HCT116 (cell line): Measurements from ENCODE around the gene COL5A1. TPM values are rescaled to one million over a fixed set of nuclear protein-coding genes. Genes with fewer than 3 reads are reported as not detected.

Source experiments
- ATAC-seq: fragments of 200-7000 bp; cut with Tn5 transposase; 2 replicates; pipeline ENCODE4 v1.9.1; 2020; ENCODE audit warnings: mild to moderate bottlenecking, moderate library complexity
- BruUV-seq: library from RNA; stranded (reverse); fragments of 400-500 nt; replicated peaks from 2 replicates; lab custom pipeline; 2021; lab: Mats Ljungman, UMichigan
- CTCF ChIA-PET: fragments of 300-600 bp; sonication (Branson Sonifier 250); formaldehyde crosslinking; loops from one replicate; lab custom pipeline; 2021; ENCODE audit warnings: antibody characterized with exemption; lab: Charles Lee
- POLR2A ChIA-PET: fragments of 300-600, 350-600 bp; sonication (Branson Sonifier 250); formaldehyde crosslinking; loops from one replicate; lab custom pipeline; 2021; ENCODE audit warnings: antibody characterized with exemption; lab: Charles Lee
- RAD21 ChIA-PET, 2 experiments: fragments of 300-600 bp; sonication (Branson Sonifier 250); formaldehyde crosslinking; loops; one replicate each; lab custom pipeline; 2023; ENCODE audit warnings: low total read pairs in 2 of 2; ENCODE audit not compliant: uncharacterized antibody in 2 of 2, unreplicated experiment in 2 of 2, low non-redundant PET in 1 of 2; lab: Charles Lee
- DNase-seq: peaks from one replicate; pipeline ENCODE4 v3.0.0-alpha.2; 2010; ENCODE audit warnings: low read depth, low spot score
- H2AFZ ChIP-seq: fragments of 200-600 bp; shearing (Covaris generic), sonication (generic); 2 replicates; pipeline ENCODE4 v1.6.1; 2017; ENCODE audit warnings: low read depth, mixed run types, mixed read lengths, antibody characterized with exemption, low read length; ENCODE audit not compliant: poor library complexity, severe bottlenecking
- H3K27ac ChIP-seq: 2 replicates; pipeline ENCODE4 v1.5.1; 2012; ENCODE audit warnings: low read depth, low read length
- H3K27me3 ChIP-seq: fragments of 200-600 bp; sonication (generic); 2 replicates; pipeline ENCODE4 v1.6.1; 2016; ENCODE audit warnings: mixed run types, low read length, mixed read lengths; ENCODE audit not compliant: insufficient read depth
- H3K36me3 ChIP-seq, 2 experiments: fragments of 200-500 bp in 1 of 2; fragments of 200-600 bp in 1 of 2; sonication (Bioruptor generic) in 1 of 2; sonication (generic) in 1 of 2; 2 replicates each; pipeline versions ENCODE4 v1.5.1 to v1.6.1; 2014 to 2016; ENCODE audit warnings: low read length in 2 of 2, inconsistent platforms in 1 of 2, mixed read lengths in 1 of 2, mixed run types in 1 of 2; ENCODE audit not compliant: insufficient read depth in 2 of 2, control insufficient read depth in 1 of 2
- H3K4me1 ChIP-seq, 2 experiments: fragments of 200-600 bp in 1 of 2; sonication (generic) in 1 of 2; 2 replicates each; pipeline versions ENCODE4 v1.5.1 to v1.6.1; 2012 to 2017; ENCODE audit warnings: low read length in 2 of 2, inconsistent platforms in 1 of 2, mild to moderate bottlenecking in 1 of 2, mixed read lengths in 1 of 2, mixed run types in 1 of 2, moderate library complexity in 1 of 2; ENCODE audit not compliant: insufficient read depth in 2 of 2, control insufficient read depth in 1 of 2
- H3K4me2 ChIP-seq: fragments of 200-600 bp; sonication (generic); 2 replicates; pipeline ENCODE4 v1.6.1; 2017; ENCODE audit warnings: mixed run types, low read length, mixed read lengths
- H3K4me3 ChIP-seq, 2 experiments: fragments of 200-600 bp in 1 of 2; sonication (generic) in 1 of 2; replicated peaks in 1 of 2; 2 replicates each; pipeline ENCODE4 v1.5.1; 2011 to 2016; ENCODE audit warnings: low read length in 2 of 2, control low read depth in 1 of 2, low read depth in 1 of 2, mild to moderate bottlenecking in 1 of 2, mixed read lengths in 1 of 2, mixed run types in 1 of 2
- H3K79me2 ChIP-seq: fragments of 200-600 bp; sonication (generic); 2 replicates; pipeline ENCODE4 v1.6.1; 2017; ENCODE audit warnings: mild to moderate bottlenecking, mixed run types, low read length, moderate library complexity, mixed read lengths; ENCODE audit not compliant: insufficient read depth
- H3K9ac ChIP-seq: fragments of 200-600 bp; sonication (generic); 2 replicates; pipeline ENCODE4 v1.6.1; 2016; ENCODE audit warnings: low read length, mixed read lengths
- H3K9me2 ChIP-seq: fragments of 200-600 bp; sonication (generic), shearing (Covaris generic); 2 replicates; pipeline ENCODE4 v1.6.1; 2017; ENCODE audit warnings: mixed run types, mild to moderate bottlenecking, moderate library complexity; ENCODE audit not compliant: insufficient read depth
- H3K9me3 ChIP-seq, 2 experiments: fragments of 200-500 bp in 1 of 2; fragments of 200-600 bp in 1 of 2; sonication (Bioruptor generic) in 1 of 2; sonication (generic) in 1 of 2; 2 replicates each; pipeline ENCODE4 v1.6.1; 2014 to 2017; ENCODE audit warnings: low read length in 2 of 2, mixed read lengths in 2 of 2, inconsistent platforms in 1 of 2, low read depth in 1 of 2, mild to moderate bottlenecking in 1 of 2, mixed run types in 1 of 2, moderate library complexity in 1 of 2; ENCODE audit not compliant: control insufficient read depth in 1 of 2, insufficient read depth in 1 of 2
- H4K20me1 ChIP-seq: fragments of 200-600 bp; sonication (generic), shearing (Covaris generic); 2 replicates; pipeline ENCODE4 v1.6.1; 2017; ENCODE audit warnings: mixed run types, mild to moderate bottlenecking, moderate library complexity; ENCODE audit not compliant: insufficient read depth
- EGR1 ChIP-seq: IDR thresholded peaks from 2 replicates; pipeline ENCODE4 v1.6.1; 2012; ENCODE audit warnings: low read depth
- EZH2 ChIP-seq: fragments of 200-600 bp; sonication (generic); IDR thresholded peaks from 2 replicates; pipeline ENCODE4 v1.6.1; 2017; ENCODE audit warnings: antibody characterized with exemption, mixed run types
- JUND ChIP-seq: IDR thresholded peaks from 2 replicates; pipeline ENCODE4 v1.6.1; 2012
- POLR2A ChIP-seq: IDR thresholded peaks from 2 replicates; pipeline ENCODE4 v1.7.0; 2011; ENCODE audit warnings: borderline replicate concordance; ENCODE audit not compliant: insufficient read depth, insufficient read length; ENCODE audit errors: extremely low read depth
- RAD21 ChIP-seq: IDR thresholded peaks from 2 replicates; pipeline ENCODE4 v1.6.1; 2012; ENCODE audit warnings: low read depth, mild to moderate bottlenecking
- intact Hi-C: fragments of 100-400 bp; cut with micrococcal nuclease; formaldehyde crosslinking; loops from 2 replicates; pipeline ENCODE4 v1.10.0; 2022
- total RNA-seq: library from RNA; stranded (reverse); gene quantifications from one replicate; pipeline ENCODE4 v1.2.1, GENCODE V29; 2021; ENCODE audit not compliant: unreplicated experiment
- TF ChIP-seq, protein P1 (sequence below): IDR thresholded peaks from 2 replicates; pipeline ENCODE4 v1.6.1; 2011; ENCODE audit warnings: mild to moderate bottlenecking, low read length, moderate library complexity; ENCODE audit not compliant: insufficient replicate concordance; ENCODE audit errors: extremely low read depth
- TF ChIP-seq, protein P2 (sequence below): IDR thresholded peaks from 2 replicates; pipeline ENCODE4 v1.6.1; 2012
- TF ChIP-seq, protein P3 (sequence below): IDR thresholded peaks from 2 replicates; pipeline ENCODE4 v1.6.1; 2012

The COL5A1 gene
- total RNA-seq, 1 experiment from 2014 or later: 0.30 TPM

DNA sequence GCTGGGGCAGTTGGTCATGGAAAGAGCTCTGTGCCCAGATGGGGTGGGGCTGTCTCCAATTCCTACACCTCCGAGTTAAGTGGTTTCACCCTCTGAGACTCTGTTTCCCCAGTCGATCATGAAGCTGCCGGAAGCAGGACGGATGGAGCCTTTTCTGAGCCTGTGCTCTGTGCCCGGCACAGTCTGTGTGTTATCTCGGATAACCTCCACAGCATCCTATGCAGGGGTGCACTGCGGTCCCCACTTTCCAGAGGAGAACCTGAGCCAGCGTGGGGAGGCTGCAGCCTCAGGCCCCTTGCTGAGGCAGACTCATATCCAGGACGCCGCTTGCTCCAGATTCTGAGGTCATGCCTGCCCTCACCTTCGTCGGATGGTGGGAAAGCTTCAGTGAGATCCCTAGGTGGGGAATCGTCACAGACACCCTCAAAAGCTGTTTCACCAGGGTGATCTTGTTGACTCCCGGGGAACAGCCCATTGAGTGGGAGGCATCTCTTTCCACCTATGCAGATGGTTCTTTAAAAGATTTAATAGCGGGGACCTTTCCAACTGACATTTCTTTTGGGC is 6.9 kb upstream of the COL5A1 start:
- no peaks in the 10 kb centered on the region for H3K36me3 ChIP-seq
- no peak overlapping the region for H2AFZ ChIP-seq
- H3K4me3 ChIP-seq: no peak overlapping the region
- H3K9ac ChIP-seq: no peak overlapping the region
- RAD21 ChIA-PET: no interaction called here
- no peaks in the 10 kb centered on the region; the same call in 1 of the 2 replicates for H3K27me3 ChIP-seq
- no peaks in the 10 kb centered on the region for H4K20me1 ChIP-seq
- H3K27ac ChIP-seq: no peak overlapping the region
- TF ChIP-seq, protein P1, sequence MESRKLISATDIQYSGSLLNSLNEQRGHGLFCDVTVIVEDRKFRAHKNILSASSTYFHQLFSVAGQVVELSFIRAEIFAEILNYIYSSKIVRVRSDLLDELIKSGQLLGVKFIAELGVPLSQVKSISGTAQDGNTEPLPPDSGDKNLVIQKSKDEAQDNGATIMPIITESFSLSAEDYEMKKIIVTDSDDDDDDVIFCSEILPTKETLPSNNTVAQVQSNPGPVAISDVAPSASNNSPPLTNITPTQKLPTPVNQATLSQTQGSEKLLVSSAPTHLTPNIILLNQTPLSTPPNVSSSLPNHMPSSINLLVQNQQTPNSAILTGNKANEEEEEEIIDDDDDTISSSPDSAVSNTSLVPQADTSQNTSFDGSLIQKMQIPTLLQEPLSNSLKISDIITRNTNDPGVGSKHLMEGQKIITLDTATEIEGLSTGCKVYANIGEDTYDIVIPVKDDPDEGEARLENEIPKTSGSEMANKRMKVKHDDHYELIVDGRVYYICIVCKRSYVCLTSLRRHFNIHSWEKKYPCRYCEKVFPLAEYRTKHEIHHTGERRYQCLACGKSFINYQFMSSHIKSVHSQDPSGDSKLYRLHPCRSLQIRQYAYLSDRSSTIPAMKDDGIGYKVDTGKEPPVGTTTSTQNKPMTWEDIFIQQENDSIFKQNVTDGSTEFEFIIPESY: no peak
- TF ChIP-seq POLR2A (no peak), JUND (no peak), EZH2 (no peak), RAD21 (no peak), EGR1 (no peak)
- TF ChIP-seq, protein P2, sequence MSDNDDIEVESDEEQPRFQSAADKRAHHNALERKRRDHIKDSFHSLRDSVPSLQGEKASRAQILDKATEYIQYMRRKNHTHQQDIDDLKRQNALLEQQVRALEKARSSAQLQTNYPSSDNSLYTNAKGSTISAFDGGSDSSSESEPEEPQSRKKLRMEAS: no peak
- TF ChIP-seq, protein P3, sequence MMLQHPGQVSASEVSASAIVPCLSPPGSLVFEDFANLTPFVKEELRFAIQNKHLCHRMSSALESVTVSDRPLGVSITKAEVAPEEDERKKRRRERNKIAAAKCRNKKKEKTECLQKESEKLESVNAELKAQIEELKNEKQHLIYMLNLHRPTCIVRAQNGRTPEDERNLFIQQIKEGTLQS: no peak
- POLR2A ChIA-PET: no interaction called here
- H3K79me2 ChIP-seq: no peaks in the 10 kb centered on the region
- intact Hi-C loops: no loop called here
- ATAC-seq (no peak), DNase-seq (no peak)
- CTCF ChIA-PET: no interaction called here
- H3K4me1 ChIP-seq: no peaks in the 10 kb centered on the region
- no peaks in the 10 kb centered on the region for H3K9me2 ChIP-seq
- no peaks in the 10 kb centered on the region for H3K9me3 ChIP-seq
- H3K4me2 ChIP-seq: no peak overlapping the region
- BruUV-seq: no TSS peak
